A549 (cell line): ENCODE results near the gene PPP2R5C. TPM values are rescaled to one million over a fixed set of nuclear protein-coding genes. Genes with fewer than 3 reads are reported as not detected.

ENCODE experiments used
- ATAC-seq, 2 experiments: fragments of 200-7000 bp in 1 of 2; fragments of >200 bp in 1 of 2; cut with Nextera tagmentation in 1 of 2; cut with Tn5 transposase in 1 of 2; 3 replicates each; pipeline versions ENCODE4 v1.8.0 to v1.9.1; 2018 to 2020; ENCODE audit warnings: mild to moderate bottlenecking in 1 of 2, moderate library complexity in 1 of 2
- CTCF ChIA-PET: fragments of 300-600 bp; sonication (Branson Sonifier 250); formaldehyde crosslinking; extraction: SDS; loops from one replicate; lab custom pipeline; 2021; ENCODE audit warnings: antibody characterized with exemption, inconsistent platforms; lab: Yijun Ruan, JAX
- POLR2A ChIA-PET: fragments of 350-600 bp; formaldehyde crosslinking; extraction: SDS; loops from one replicate; lab custom pipeline; 2021; ENCODE audit warnings: antibody characterized with exemption, inconsistent platforms; lab: Yijun Ruan, JAX
- DNase-seq, 2 experiments: peaks; one replicate each; pipeline versions ENCODE4 v3.0.0 to v3.0.0-alpha.2; 2011 to 2016; ENCODE audit warnings: low read depth in 1 of 2, low spot score in 1 of 2
- FAIRE-seq: peaks from 2 replicates; lab custom pipeline; 2011; peaks lifted over from hg19 to GRCh38; lab: Jason Lieb, UNC
- H3K27ac ChIP-seq, 2 experiments: fragments of >200 bp; sonication (Bioruptor Twin); formaldehyde crosslinking; 3 replicates each; pipeline ENCODE4 v1.5.1; 2016 to 2017
- H3K4me1 ChIP-seq: fragments of >200 bp; sonication (Bioruptor Twin); formaldehyde crosslinking; 3 replicates; pipeline ENCODE4 v1.6.1; 2016
- H3K4me2 ChIP-seq: fragments of >200 bp; sonication (Bioruptor Twin); formaldehyde crosslinking; 3 replicates; pipeline ENCODE4 v1.6.1; 2016
- H3K4me3 ChIP-seq: fragments of >200 bp; sonication (Bioruptor Twin); formaldehyde crosslinking; 3 replicates; pipeline ENCODE4 v1.5.1; 2016
- H3K9me3 ChIP-seq: fragments of >200 bp; sonication (Bioruptor Twin); formaldehyde crosslinking; 3 replicates; pipeline ENCODE4 v1.6.1; 2016
- BHLHE40 ChIP-seq: IDR thresholded peaks from 2 replicates; pipeline ENCODE4 v1.6.1; 2012; ENCODE audit warnings: low read depth, low read length, inconsistent platforms
- CHD2 ChIP-seq: fragments of 150-350 bp; IDR thresholded peaks from 2 replicates; pipeline ENCODE4 v1.6.1; 2014; ENCODE audit warnings: low read length; ENCODE audit not compliant: partially characterized antibody
- EHF ChIP-seq: fragments of 250-450 bp; sonication (Bioruptor Pico); IDR thresholded peaks from 2 replicates; pipeline ENCODE4 v1.5.0; 2020; ENCODE audit warnings: mild to moderate bottlenecking
- ESRRA ChIP-seq: fragments of 150-350 bp; IDR thresholded peaks from 2 replicates; pipeline ENCODE4 v1.6.1; 2014; ENCODE audit warnings: mild to moderate bottlenecking, low read length, borderline replicate concordance
- FOSL2 ChIP-seq, 2 experiments: fragments of 450-650 bp in 1 of 2; fragments of >200 bp in 1 of 2; sonication (Bioruptor Twin) in 1 of 2; formaldehyde crosslinking; IDR thresholded peaks; 2 replicates each; pipeline versions ENCODE4 v1.5.0 to v1.6.1; 2016 to 2020; ENCODE audit warnings: mild to moderate bottlenecking in 1 of 2, moderate library complexity in 1 of 2
- FOXS1 ChIP-seq: fragments of 250-450 bp; sonication (Bioruptor Pico); IDR thresholded peaks from 2 replicates; pipeline ENCODE4 v1.5.0; 2020; ENCODE audit warnings: mild to moderate bottlenecking, moderate library complexity
- GATA3 ChIP-seq: IDR thresholded peaks from 2 replicates; pipeline ENCODE4 v1.6.1; 2012; ENCODE audit warnings: borderline replicate concordance
- HDAC2 ChIP-seq: fragments of 200-600 bp; sonication (generic); IDR thresholded peaks from 2 replicates; pipeline ENCODE4 v1.6.1; 2016
- HOXB5 ChIP-seq: fragments of 250-450 bp; sonication (Bioruptor Pico); IDR thresholded peaks from 2 replicates; pipeline ENCODE4 v1.5.0; 2020; ENCODE audit warnings: mild to moderate bottlenecking, moderate library complexity
- JUN ChIP-seq, 2 experiments: fragments of >200 bp; sonication (Bioruptor Twin); formaldehyde crosslinking; IDR thresholded peaks; 2 replicates in 1 of 2; 3 replicates in 1 of 2; pipeline ENCODE4 v1.6.1; 2016 to 2017
- MAFK ChIP-seq: fragments of 450-650 bp; IDR thresholded peaks from 2 replicates; pipeline ENCODE4 v1.6.1; 2014; ENCODE audit not compliant: partially characterized antibody
- NPAS2 ChIP-seq: fragments of 250-450 bp; sonication (Bioruptor Pico); IDR thresholded peaks from 2 replicates; pipeline ENCODE4 v1.8.0; 2022; ENCODE audit warnings: mild to moderate bottlenecking, moderate library complexity, borderline replicate concordance
- RAD21 ChIP-seq, 2 experiments: fragments of >200 bp in 1 of 2; sonication (Bioruptor Twin) in 1 of 2; formaldehyde crosslinking in 1 of 2; IDR thresholded peaks in 1 of 2; conservative IDR thresholded peaks in 1 of 2; 2 replicates in 1 of 2; 3 replicates in 1 of 2; pipeline ENCODE4 v1.6.1; 2012 to 2018; ENCODE audit warnings: inconsistent platforms in 1 of 2
- RCOR1 ChIP-seq: fragments of 150-350 bp; IDR thresholded peaks from 2 replicates; pipeline ENCODE4 v1.6.1; 2014; ENCODE audit warnings: antibody characterized with exemption, low read length, low read depth
- RFX5 ChIP-seq: fragments of 450-650 bp; IDR thresholded peaks from 2 replicates; pipeline ENCODE4 v1.7.1; 2014; ENCODE audit warnings: antibody characterized with exemption, mild to moderate bottlenecking, moderate library complexity
- RNF2 ChIP-seq: fragments of 200-600 bp; sonication (generic); IDR thresholded peaks from 2 replicates; pipeline ENCODE4 v1.6.1; 2016; ENCODE audit warnings: low read depth, mild to moderate bottlenecking, antibody characterized with exemption, moderate library complexity, borderline replicate concordance
- ZC3H11A ChIP-seq: fragments of 450-650 bp; IDR thresholded peaks from 2 replicates; pipeline ENCODE4 v1.6.1; 2014; ENCODE audit warnings: antibody characterized with exemption, mild to moderate bottlenecking
- ZSCAN20 ChIP-seq: fragments of 250-450 bp; sonication (Bioruptor Pico); IDR thresholded peaks from 2 replicates; pipeline ENCODE4 v1.8.0; 2022; ENCODE audit warnings: mild to moderate bottlenecking, moderate library complexity
- WGBS: methylation state at CpG from one replicate; pipeline ENCODE4 v1.1.6; 2017; ENCODE audit errors: missing lambda C conversion rate; 5-methylcytosine and 5-hydroxymethylcytosine counted together
- polyA plus RNA-seq, 4 experiments: library from polyadenylated mRNA; depleted of rRNA in 3 of 4; stranded (reverse); fragments of >200 nt; fragmentation: RNase III in 1 of 4; extraction: RNeasy Plus Mini Kit Qiagen cat#74134 plus additional on column Dnase treatment in 1 of 4; gene quantifications; 2 replicates in 3 of 4; 3 replicates in 1 of 4; pipeline ENCODE4 v1.2.3, GENCODE V29; 2011 to 2017
- TF ChIP-seq, protein P1 (sequence below): fragments of >200 bp; sonication (Bioruptor Twin); formaldehyde crosslinking; IDR thresholded peaks from 2 replicates; pipeline ENCODE4 v1.6.1; 2016
- TF ChIP-seq, protein P2 (sequence below): fragments of 150-350 bp; IDR thresholded peaks from 2 replicates; pipeline ENCODE4 v1.6.1; 2014; ENCODE audit warnings: low read depth, mild to moderate bottlenecking, low read length
- TF ChIP-seq, protein P3 (sequence below): fragments of >200 bp; sonication (Bioruptor Twin); formaldehyde crosslinking; IDR thresholded peaks from 3 replicates; pipeline ENCODE4 v1.5.1; 2016
- TF ChIP-seq, protein P4 (sequence below): fragments of 200-600 bp; sonication (generic); IDR thresholded peaks from 2 replicates; pipeline ENCODE4 v1.6.1; 2016; ENCODE audit warnings: antibody characterized with exemption, mild to moderate bottlenecking, moderate library complexity

The PPP2R5C gene
- polyA plus RNA-seq, 2 of the 4 experiments (the other 2 are of a cell fraction) = 74.8 to 150 TPM

DNA sequence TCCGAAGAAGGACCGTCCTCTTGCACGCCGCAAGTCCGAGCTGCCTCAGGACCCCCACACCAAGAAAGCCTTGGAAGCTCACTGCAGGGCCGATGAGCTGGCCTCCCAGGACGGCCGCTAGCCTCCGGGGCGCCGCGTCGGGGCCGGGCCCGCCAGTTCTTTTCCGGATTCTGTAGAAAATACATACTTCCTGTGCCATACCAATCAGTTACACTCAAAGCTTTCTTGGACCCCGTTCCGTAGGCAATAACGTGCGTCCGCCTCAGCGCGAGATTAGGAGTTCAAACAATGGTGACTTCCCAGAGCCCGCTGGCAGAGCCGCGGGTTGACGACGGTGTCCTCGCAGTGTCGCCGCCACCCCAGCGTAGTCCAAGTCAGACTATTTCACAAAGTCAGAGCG lies 163.6 kb downstream of the PPP2R5C start (continued):
- TF ChIP-seq RFX5 (no peak), RAD21 (conservative IDR thresholded peaks at IDR 0.05 in 1 of 2, IDR thresholded peaks at IDR 0.05 in 1 of 2) (no peak), EHF (CRISPR knock-in tag) (no peak), ZC3H11A (no peak)
- TF ChIP-seq, protein P1, sequence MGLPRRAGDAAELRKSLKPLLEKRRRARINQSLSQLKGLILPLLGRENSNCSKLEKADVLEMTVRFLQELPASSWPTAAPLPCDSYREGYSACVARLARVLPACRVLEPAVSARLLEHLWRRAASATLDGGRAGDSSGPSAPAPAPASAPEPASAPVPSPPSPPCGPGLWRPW = no peak
- TF ChIP-seq, protein P2, sequence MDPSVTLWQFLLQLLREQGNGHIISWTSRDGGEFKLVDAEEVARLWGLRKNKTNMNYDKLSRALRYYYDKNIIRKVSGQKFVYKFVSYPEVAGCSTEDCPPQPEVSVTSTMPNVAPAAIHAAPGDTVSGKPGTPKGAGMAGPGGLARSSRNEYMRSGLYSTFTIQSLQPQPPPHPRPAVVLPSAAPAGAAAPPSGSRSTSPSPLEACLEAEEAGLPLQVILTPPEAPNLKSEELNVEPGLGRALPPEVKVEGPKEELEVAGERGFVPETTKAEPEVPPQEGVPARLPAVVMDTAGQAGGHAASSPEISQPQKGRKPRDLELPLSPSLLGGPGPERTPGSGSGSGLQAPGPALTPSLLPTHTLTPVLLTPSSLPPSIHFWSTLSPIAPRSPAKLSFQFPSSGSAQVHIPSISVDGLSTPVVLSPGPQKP = no peak

DNA sequence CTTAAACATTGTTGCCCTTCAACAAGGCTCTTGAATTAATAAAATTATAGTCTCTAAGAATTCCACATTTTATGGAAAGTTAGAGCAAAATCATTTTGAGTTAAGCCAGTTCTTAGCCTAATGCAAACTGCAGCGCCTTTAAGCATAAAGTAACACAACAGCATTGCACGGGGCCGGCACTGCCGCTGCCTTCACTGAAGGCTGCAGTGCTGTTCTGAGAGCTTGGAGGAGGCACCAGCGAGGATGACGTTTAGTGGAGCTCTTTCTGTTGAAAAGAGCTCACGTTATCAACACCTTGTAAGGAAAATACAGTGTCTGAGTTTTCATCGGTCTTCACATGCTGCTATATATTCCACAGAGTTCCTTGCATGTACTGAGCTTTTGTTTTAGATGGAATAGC lies 164.6 kb downstream of the PPP2R5C start:
- ATAC-seq = no peak

DNA sequence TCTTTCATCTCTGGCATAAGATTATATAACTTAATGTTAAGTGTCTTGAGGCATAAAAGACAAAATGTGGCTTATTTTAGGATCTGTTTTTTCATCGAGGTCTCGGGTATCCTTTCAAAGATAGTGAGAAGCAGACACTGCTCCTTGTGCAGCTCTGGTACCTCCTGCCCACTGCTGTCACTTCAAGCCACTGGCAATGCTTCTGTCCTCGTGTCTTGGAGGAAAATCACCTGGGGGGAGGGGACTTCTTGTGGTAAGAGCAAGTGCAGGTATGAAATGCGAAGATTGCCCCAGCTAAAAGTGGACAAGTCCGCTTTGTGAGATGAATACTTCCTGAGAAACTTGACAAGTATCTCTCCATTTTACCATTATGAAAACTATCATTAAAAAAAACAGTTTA lies 165.1 kb downstream of the PPP2R5C start:
- POLR2A ChIA-PET = no interaction called here
- no peak for FAIRE-seq
- WGBS = 82% methylated on average over 5 of the region's 5 CpGs

More for the DNA sequence above, 164.6 kb downstream of the PPP2R5C start:
- POLR2A ChIA-PET = no interaction called here
- Histone ChIP-seq H3K9me3 (no peaks in the 10 kb centered on the region), H3K4me3 (no peak overlapping the region)
- TF ChIP-seq GATA3 (no peak), RCOR1 (no peak), CHD2 (no peak), FOXS1 (CRISPR knock-in tag) (no peak), ZSCAN20 (CRISPR knock-in tag) (no peak), MAFK (no peak)
- TF ChIP-seq, protein P1 = no peak
- TF ChIP-seq, protein P3, sequence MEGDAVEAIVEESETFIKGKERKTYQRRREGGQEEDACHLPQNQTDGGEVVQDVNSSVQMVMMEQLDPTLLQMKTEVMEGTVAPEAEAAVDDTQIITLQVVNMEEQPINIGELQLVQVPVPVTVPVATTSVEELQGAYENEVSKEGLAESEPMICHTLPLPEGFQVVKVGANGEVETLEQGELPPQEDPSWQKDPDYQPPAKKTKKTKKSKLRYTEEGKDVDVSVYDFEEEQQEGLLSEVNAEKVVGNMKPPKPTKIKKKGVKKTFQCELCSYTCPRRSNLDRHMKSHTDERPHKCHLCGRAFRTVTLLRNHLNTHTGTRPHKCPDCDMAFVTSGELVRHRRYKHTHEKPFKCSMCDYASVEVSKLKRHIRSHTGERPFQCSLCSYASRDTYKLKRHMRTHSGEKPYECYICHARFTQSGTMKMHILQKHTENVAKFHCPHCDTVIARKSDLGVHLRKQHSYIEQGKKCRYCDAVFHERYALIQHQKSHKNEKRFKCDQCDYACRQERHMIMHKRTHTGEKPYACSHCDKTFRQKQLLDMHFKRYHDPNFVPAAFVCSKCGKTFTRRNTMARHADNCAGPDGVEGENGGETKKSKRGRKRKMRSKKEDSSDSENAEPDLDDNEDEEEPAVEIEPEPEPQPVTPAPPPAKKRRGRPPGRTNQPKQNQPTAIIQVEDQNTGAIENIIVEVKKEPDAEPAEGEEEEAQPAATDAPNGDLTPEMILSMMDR = no peak
- TF ChIP-seq, all 56 proteins: peak for 0
- CTCF ChIA-PET = interaction anchor here (0.6 to 2.1 kb wide), 3 partner anchors 122 to 219 kb away, joined by 3 to 9 read pairs (median 5); no protein-coding TSS in a partner anchor
- Histone ChIP-seq H3K4me1 (no peaks in the 10 kb centered on the region), H3K4me2 (no peak overlapping the region), H3K27ac (no peak overlapping the region)
- FAIRE-seq (no peak), DNase-seq (no peak)
- 88% methylated on average over 8 of the region's 8 CpGs for WGBS

DNA sequence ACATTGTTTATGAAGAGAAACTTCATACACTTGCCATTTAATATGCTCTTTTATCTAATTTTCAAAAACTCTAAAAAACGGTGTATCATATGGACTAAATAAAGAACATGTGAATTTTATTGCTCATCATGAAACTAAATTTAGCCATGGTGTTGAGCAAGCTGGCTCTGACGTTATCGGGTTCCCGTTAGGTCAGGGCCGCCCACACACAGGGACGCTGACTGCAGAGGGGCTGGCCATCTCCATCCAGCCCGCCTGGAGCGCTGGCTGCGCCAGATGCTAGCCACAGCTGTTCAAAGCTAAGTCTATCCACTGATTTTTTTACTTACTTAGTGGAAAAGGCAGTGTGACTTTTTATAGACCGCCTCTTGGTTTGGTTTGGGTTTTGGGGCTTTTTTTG lies 166.3 kb downstream of the PPP2R5C start:
- FAIRE-seq = no peak
- TF ChIP-seq ESRRA = no peak
- no peak for TF ChIP-seq MAFK
- no peak for TF ChIP-seq HDAC2
- TF ChIP-seq, protein P4, sequence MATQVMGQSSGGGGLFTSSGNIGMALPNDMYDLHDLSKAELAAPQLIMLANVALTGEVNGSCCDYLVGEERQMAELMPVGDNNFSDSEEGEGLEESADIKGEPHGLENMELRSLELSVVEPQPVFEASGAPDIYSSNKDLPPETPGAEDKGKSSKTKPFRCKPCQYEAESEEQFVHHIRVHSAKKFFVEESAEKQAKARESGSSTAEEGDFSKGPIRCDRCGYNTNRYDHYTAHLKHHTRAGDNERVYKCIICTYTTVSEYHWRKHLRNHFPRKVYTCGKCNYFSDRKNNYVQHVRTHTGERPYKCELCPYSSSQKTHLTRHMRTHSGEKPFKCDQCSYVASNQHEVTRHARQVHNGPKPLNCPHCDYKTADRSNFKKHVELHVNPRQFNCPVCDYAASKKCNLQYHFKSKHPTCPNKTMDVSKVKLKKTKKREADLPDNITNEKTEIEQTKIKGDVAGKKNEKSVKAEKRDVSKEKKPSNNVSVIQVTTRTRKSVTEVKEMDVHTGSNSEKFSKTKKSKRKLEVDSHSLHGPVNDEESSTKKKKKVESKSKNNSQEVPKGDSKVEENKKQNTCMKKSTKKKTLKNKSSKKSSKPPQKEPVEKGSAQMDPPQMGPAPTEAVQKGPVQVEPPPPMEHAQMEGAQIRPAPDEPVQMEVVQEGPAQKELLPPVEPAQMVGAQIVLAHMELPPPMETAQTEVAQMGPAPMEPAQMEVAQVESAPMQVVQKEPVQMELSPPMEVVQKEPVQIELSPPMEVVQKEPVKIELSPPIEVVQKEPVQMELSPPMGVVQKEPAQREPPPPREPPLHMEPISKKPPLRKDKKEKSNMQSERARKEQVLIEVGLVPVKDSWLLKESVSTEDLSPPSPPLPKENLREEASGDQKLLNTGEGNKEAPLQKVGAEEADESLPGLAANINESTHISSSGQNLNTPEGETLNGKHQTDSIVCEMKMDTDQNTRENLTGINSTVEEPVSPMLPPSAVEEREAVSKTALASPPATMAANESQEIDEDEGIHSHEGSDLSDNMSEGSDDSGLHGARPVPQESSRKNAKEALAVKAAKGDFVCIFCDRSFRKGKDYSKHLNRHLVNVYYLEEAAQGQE = no peak
- TF ChIP-seq HOXB5 (CRISPR knock-in tag) = no peak
- TF ChIP-seq RNF2 = no peak
- TF ChIP-seq BHLHE40 = no peak
- no peak for TF ChIP-seq FOSL2 (IDR thresholded peaks at IDR 0.05)
- TF ChIP-seq FOSL2 (CRISPR knock-in tag; IDR thresholded peaks at IDR 0.05) = no peak

More for the DNA sequence above, 165.1 kb downstream of the PPP2R5C start:
- Histone ChIP-seq H3K4me2 (no peak overlapping the region), H3K4me1 (no peaks in the 10 kb centered on the region), H3K4me3 (no peak overlapping the region), H3K27ac (no peak overlapping the region), H3K9me3 (no peaks in the 10 kb centered on the region)
- ATAC-seq = no peak
- CTCF ChIA-PET = interaction anchor here (0.6 to 2.1 kb wide), 3 partner anchors 122 to 220 kb away, joined by 3 to 9 read pairs (median 5); no protein-coding TSS in a partner anchor
- TF ChIP-seq, protein P2 = no peak
- TF ChIP-seq NPAS2 (CRISPR knock-in tag) (no peak), ESRRA (no peak), JUN (IDR thresholded peaks at IDR 0.05) (no peak)
- DNase-seq = no peak

More for the DNA sequence above, 166.3 kb downstream of the PPP2R5C start:
- no peak overlapping the region for H3K4me3 ChIP-seq
- H3K9me3 ChIP-seq = no peaks in the 10 kb centered on the region
- DNase-seq = no peak
- H3K27ac ChIP-seq = no peak overlapping the region
- ChIA-PET POLR2A (no interaction called here), CTCF (interaction anchor here (1.4 kb wide), 1 partner anchor 156 kb away, joined by 5 read pairs; no protein-coding TSS in a partner anchor)
- H3K4me1 ChIP-seq = no peaks in the 10 kb centered on the region
- H3K4me2 ChIP-seq = no peak overlapping the region
- ATAC-seq = no peak
- 72% methylated on average over 10 of the region's 10 CpGs for WGBS
